ENCODE data around the gene DTX3L. TPM values are rescaled to one million over a fixed set of nuclear protein-coding genes. Genes with fewer than 3 reads are reported as not detected.

The DTX3L gene
- total and polyA plus RNA-seq, 2 of the 13 experiments (the other 11 are each of a cell fraction or from before 2014, with no cell fraction given): 2.5 to 10.9 TPM

GRCh38 chr3:122598556-122598955 is 34.4 kb downstream of the DTX3L start:
- intact Hi-C loops (cut with micrococcal nuclease; ENCODE audit: unreplicated experiment) (no loop called here), in situ Hi-C loops (cut with HindIII; ENCODE audit: extremely low pct_ligation_motif_present, low pct_unique_long_range_greater_than_20kb) (no loop called here)
- H4K20me1 ChIP-seq (ENCODE audit: insufficient read depth, low read length): no peaks in the 10 kb centered on the region
- H3K4me3 ChIP-seq (replicated peaks in 1 of 3; ENCODE audit: insufficient read depth in 1 of 3, low read depth in 2 of 3, low read length in 3 of 3): no peak overlapping the region
- H3K4me1 ChIP-seq (ENCODE audit: insufficient read depth, low read length): no peaks in the 10 kb centered on the region
- ChIA-PET CTCF (ENCODE audit: low intra/inter-chr PET ratio, low total read pairs) (no interaction called here), POLR2A (no interaction called here)
- no peak overlapping the region for H3K9ac ChIP-seq (ENCODE audit: insufficient read depth, low read depth, low read length)
- 55% methylated on average over 4 of the region's 4 CpGs for WGBS (ENCODE audit: low lambda C conversion rate)
- no TSS peak for BruUV-seq (replicated peaks)
- TF ChIP-seq NAIF1 (CRISPR knock-in tag; IDR thresholded peaks at IDR 0.05; ENCODE audit: borderline replicate concordance) (no peak), KDM3A (CRISPR knock-in tag; IDR thresholded peaks at IDR 0.05; ENCODE audit: low read depth) (no peak), GMEB2 (CRISPR knock-in tag; IDR thresholded peaks at IDR 0.05; ENCODE audit: low read depth) (no peak), REXO4 (CRISPR knock-in tag; IDR thresholded peaks at IDR 0.05; ENCODE audit: borderline replicate concordance) (no peak), ZNF451 (CRISPR knock-in tag; IDR thresholded peaks at IDR 0.05) (no peak), ATF7 (IDR thresholded peaks at IDR 0.05) (no peak), ATF7 (CRISPR knock-in tag; IDR thresholded peaks at IDR 0.05) (no peak), NR2F6 (IDR thresholded peaks at IDR 0.05) (no peak), NR2F6 (CRISPR knock-in tag; IDR thresholded peaks at IDR 0.05) (no peak), ZBTB39 (CRISPR knock-in tag; IDR thresholded peaks at IDR 0.05) (no peak), CREB3 (CRISPR knock-in tag; IDR thresholded peaks at IDR 0.05) (no peak), ZNF33B (CRISPR knock-in tag; IDR thresholded peaks at IDR 0.05) (no peak), ZNF333 (CRISPR knock-in tag; IDR thresholded peaks at IDR 0.05; ENCODE audit: borderline replicate concordance) (no peak), THAP9 (CRISPR knock-in tag; IDR thresholded peaks at IDR 0.05; ENCODE audit: borderline replicate concordance) (no peak), CBX5 (CRISPR knock-in tag; IDR thresholded peaks at IDR 0.05; ENCODE audit: borderline replicate concordance) (no peak), ZNF124 (CRISPR knock-in tag; IDR thresholded peaks at IDR 0.05) (no peak), ZSCAN9 (CRISPR knock-in tag; IDR thresholded peaks at IDR 0.05; ENCODE audit: borderline replicate concordance) (no peak), ATRX (CRISPR knock-in tag; IDR thresholded peaks at IDR 0.05; ENCODE audit: borderline replicate concordance) (no peak), IKZF1 (IDR thresholded peaks at IDR 0.05) (no peak), STAT5B (CRISPR knock-in tag; IDR thresholded peaks at IDR 0.05) (no peak), FOXJ3 (CRISPR knock-in tag; IDR thresholded peaks at IDR 0.05; ENCODE audit: borderline replicate concordance) (no peak), MATR3 (CRISPR knock-in tag; IDR thresholded peaks at IDR 0.05) (no peak)
- H3K36me3 ChIP-seq (replicated peaks in 1 of 2; ENCODE audit: control insufficient read depth in 1 of 2, insufficient read depth in 2 of 2, low read length in 2 of 2): no peaks in the 10 kb centered on the region
- no peaks in the 10 kb centered on the region for H3K9me3 ChIP-seq (ENCODE audit: low read length)
- no peak overlapping the region for H2AFZ ChIP-seq (ENCODE audit: low read length)
- no peak for DNase-seq (ENCODE audit: low spot score)
- H3K79me2 ChIP-seq (ENCODE audit: insufficient read depth, low read length): no peaks in the 10 kb centered on the region
- no peak for FAIRE-seq
- H3K27ac ChIP-seq (ENCODE audit: extremely low read length, insufficient read depth, low read length): no peak overlapping the region
- no peak overlapping the region for H3K4me2 ChIP-seq (ENCODE audit: low read depth, low read length)
- H3K27me3 ChIP-seq (ENCODE audit: control insufficient read depth in 1 of 2, insufficient read depth in 2 of 2, low read length in 2 of 2): no peaks in the 10 kb centered on the region
- no peak for ATAC-seq

Measured in HepG2 (cell line).